ENCODE data around the gene PKN2.

DNA sequence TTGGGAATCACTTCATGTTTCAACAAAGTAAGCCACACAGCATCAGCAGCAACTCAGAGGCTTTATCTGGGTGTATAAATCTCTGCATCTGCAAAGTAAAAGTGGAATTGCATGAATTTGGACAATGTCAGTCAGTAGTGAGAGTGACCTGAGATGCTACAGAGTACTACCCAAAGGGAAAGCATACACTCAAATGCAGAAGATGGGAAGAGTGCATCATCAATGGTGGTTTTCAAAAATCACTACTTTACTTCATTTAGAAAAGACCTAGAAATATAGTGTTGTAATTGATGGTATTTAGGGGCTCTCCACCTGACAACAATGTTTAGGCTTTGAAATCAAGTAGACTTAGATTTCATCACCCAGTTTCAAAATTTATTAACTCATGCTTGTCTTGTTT lies 24.5 kb upstream of the PKN2 start:
- no peak for TF ChIP-seq EZH2 (IDR thresholded peaks at IDR 0.05; ENCODE audit: insufficient read depth, low read length)
- TF ChIP-seq, protein P1, sequence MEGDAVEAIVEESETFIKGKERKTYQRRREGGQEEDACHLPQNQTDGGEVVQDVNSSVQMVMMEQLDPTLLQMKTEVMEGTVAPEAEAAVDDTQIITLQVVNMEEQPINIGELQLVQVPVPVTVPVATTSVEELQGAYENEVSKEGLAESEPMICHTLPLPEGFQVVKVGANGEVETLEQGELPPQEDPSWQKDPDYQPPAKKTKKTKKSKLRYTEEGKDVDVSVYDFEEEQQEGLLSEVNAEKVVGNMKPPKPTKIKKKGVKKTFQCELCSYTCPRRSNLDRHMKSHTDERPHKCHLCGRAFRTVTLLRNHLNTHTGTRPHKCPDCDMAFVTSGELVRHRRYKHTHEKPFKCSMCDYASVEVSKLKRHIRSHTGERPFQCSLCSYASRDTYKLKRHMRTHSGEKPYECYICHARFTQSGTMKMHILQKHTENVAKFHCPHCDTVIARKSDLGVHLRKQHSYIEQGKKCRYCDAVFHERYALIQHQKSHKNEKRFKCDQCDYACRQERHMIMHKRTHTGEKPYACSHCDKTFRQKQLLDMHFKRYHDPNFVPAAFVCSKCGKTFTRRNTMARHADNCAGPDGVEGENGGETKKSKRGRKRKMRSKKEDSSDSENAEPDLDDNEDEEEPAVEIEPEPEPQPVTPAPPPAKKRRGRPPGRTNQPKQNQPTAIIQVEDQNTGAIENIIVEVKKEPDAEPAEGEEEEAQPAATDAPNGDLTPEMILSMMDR (IDR thresholded peaks at IDR 0.05; ENCODE audit: insufficient read depth, low read depth, low read length), result no peak

Measured in astrocyte (in vitro differentiated cells and primary cell).